ENCODE data around the gene GCNT1.
"Not testable (repeated sequence)": the region's sequence is repeated elsewhere in the genome, so short reads cannot be mapped to it uniquely, and the experiment has no call there.

GCNT1 gene

DNA sequence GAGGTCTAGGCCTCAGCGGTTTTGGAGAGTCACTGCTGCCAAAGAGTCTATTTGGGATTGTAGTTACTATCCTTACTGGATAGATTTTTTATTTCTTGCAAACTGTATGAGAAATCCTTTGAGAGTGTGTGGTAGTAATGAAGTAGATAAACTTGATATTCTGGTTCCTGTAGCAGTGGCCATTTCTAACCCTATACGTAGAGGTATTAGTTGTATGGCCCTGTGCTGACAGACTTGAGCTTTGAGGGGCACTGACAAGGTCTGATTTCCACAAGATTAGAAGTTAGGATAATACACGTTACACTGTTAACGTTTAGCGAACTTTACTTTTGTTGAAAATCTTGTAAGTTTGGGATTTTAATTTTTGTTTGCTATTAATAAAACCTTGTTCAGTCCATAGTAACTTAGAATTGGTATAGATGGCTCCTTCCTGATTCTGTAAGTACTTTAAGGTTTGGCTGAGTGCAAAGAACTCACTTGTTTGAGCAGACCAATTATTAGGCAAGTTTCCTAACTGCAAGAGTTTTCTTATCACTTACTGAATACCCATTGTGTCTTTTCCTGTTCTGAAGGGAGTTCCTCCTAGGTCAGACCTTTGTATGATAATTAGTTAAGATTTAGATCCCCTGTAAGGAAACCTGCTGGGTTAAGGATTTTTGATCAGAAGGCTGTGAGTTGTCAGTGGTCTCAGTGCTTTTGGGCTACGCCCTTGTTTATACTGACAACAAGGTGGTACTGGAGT lies 31.4 kb downstream of the GCNT1 start:
- Histone ChIP-seq H2AK5ac (ENCODE audit: low read length) (no peak overlapping the region), H3K4me2 (ENCODE audit: low read length) (no peak overlapping the region), H3K36me3 (ENCODE audit: control insufficient read depth in 1 of 2, insufficient read depth in 2 of 2, low read length in 2 of 2) (no peaks in the 10 kb centered on the region), H3K27ac (ENCODE audit: low read depth, low read length) (no peak overlapping the region), H2BK120ac (ENCODE audit: insufficient read depth, low read length, poor library complexity) (no peak overlapping the region), H3K4me3 (ENCODE audit: low read depth, low read length) (no peak overlapping the region), H2BK12ac (ENCODE audit: low read length) (no peak overlapping the region), H3K79me1 (ENCODE audit: low read length) (no peaks in the 10 kb centered on the region), H3K79me2 (ENCODE audit: control insufficient read depth, insufficient read depth, low read length, poor library complexity) (no peaks in the 10 kb centered on the region), H2AFZ (ENCODE audit: insufficient read depth, low read length, poor library complexity) (no peak overlapping the region), H3K23ac (ENCODE audit: low read length) (no peak overlapping the region), H3K9me3 (ENCODE audit: insufficient read depth, low read depth, low read length) (no peaks in the 10 kb centered on the region), H3K18ac (ENCODE audit: low read length) (no peak overlapping the region), H4K12ac (ENCODE audit: low read depth, low read length) (no peak overlapping the region), H3K27me3 (ENCODE audit: insufficient read depth, low read length) (no peaks in the 10 kb centered on the region), H2BK5ac (ENCODE audit: low read depth, low read length, poor library complexity) (no peak overlapping the region), H3K4me1 (ENCODE audit: control insufficient read depth in 1 of 2, insufficient read depth in 2 of 2, low read length in 2 of 2) (no peaks in the 10 kb centered on the region), H3K9ac (ENCODE audit: low read length) (no peak overlapping the region), H3K4ac (ENCODE audit: low read depth, low read length) (no peak overlapping the region), H4K91ac (ENCODE audit: low read depth, low read length) (no peak overlapping the region), H4K8ac (ENCODE audit: low read depth, low read length) (no peak overlapping the region), H3K14ac (ENCODE audit: low read length) (no peak overlapping the region)
- DNase-seq = peak in 1 of 2 donors; percentile 50
- WGBS (ENCODE audit: extremely low coverage, insufficient coverage, insufficient read length) = no CpG with 5 or more reads among the region's 6 CpGs

DNA sequence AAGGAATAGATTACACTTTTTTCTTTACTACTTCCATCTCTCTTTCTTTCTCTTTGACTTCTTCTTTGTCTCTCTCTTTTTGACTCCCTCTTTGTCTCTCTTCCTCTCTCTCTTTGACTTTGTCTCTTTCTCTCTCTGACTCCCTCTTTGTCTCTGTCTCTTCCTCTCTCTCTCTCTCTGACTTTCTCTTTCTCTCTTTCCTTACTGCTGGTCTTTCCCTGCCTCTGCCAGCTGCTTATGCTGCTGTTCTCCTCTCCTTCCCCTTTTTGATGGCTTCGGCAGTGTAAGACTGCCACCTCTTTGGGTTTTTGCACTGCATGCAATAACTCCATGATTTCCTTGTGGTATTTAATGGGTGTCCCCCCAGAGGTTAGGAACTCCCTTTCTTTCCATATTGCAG lies 32.1 kb downstream of the GCNT1 start:
- H3K79me1 ChIP-seq (ENCODE audit: low read length); H3K23ac ChIP-seq (ENCODE audit: low read length); H3K27ac ChIP-seq (ENCODE audit: low read depth, low read length); H3K4me2 ChIP-seq (ENCODE audit: low read length); H2AK5ac ChIP-seq (ENCODE audit: low read length); H2BK120ac ChIP-seq (ENCODE audit: insufficient read depth, low read length, poor library complexity); H2BK12ac ChIP-seq (ENCODE audit: low read length); H3K18ac ChIP-seq (ENCODE audit: low read length); H3K27me3 ChIP-seq (ENCODE audit: insufficient read depth, low read length); H3K14ac ChIP-seq (ENCODE audit: low read length); H3K79me2 ChIP-seq (ENCODE audit: control insufficient read depth, insufficient read depth, low read length, poor library complexity); H3K4me3 ChIP-seq (ENCODE audit: low read depth, low read length); H3K9me3 ChIP-seq (ENCODE audit: insufficient read depth, low read depth, low read length); DNase-seq; H4K8ac ChIP-seq (ENCODE audit: low read depth, low read length); H4K91ac ChIP-seq (ENCODE audit: low read depth, low read length); H3K4me1 ChIP-seq (ENCODE audit: control insufficient read depth in 1 of 2, insufficient read depth in 2 of 2, low read length in 2 of 2); H3K36me3 ChIP-seq (ENCODE audit: control insufficient read depth in 1 of 2, insufficient read depth in 2 of 2, low read length in 2 of 2); H3K4ac ChIP-seq (ENCODE audit: low read depth, low read length); H2AFZ ChIP-seq (ENCODE audit: insufficient read depth, low read length, poor library complexity); H2BK5ac ChIP-seq (ENCODE audit: low read depth, low read length, poor library complexity); H3K9ac ChIP-seq (ENCODE audit: low read length); H4K12ac ChIP-seq (ENCODE audit: low read depth, low read length): not testable (repeated sequence)
- no CpG with 5 or more reads among the region's 1 CpG for WGBS (ENCODE audit: extremely low coverage, insufficient coverage, insufficient read length)

DNA sequence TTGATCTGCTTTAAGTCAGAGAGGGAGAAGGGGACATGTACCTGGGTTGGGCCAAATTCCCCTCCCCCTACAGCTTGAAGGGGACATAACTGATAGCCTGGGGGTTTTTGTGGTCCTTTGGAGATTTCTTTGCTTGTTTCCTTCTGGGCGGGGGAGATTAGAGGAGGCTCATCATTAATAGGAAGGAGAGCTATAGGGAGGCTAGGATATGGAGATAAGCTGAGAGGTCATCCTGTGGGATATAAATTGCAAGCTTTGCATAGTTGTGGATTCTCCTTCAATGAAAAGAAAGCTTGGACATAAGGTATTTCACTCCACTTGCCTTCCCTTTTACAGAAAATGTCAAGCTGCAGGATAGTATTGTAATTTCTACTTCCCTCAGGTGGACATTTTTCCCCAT lies 34.5 kb downstream of the GCNT1 start:
- not testable (repeated sequence) for H3K9me3 ChIP-seq (ENCODE audit: insufficient read depth, low read depth, low read length); H3K4me2 ChIP-seq (ENCODE audit: low read length); H3K79me2 ChIP-seq (ENCODE audit: control insufficient read depth, insufficient read depth, low read length, poor library complexity); H3K79me1 ChIP-seq (ENCODE audit: low read length); H3K18ac ChIP-seq (ENCODE audit: low read length); H4K8ac ChIP-seq (ENCODE audit: low read depth, low read length); H2BK12ac ChIP-seq (ENCODE audit: low read length); H3K36me3 ChIP-seq (ENCODE audit: control insufficient read depth in 1 of 2, insufficient read depth in 2 of 2, low read length in 2 of 2); H3K9ac ChIP-seq (ENCODE audit: low read length); H2AFZ ChIP-seq (ENCODE audit: insufficient read depth, low read length, poor library complexity); H4K12ac ChIP-seq (ENCODE audit: low read depth, low read length); H3K27me3 ChIP-seq (ENCODE audit: insufficient read depth, low read length); H3K4ac ChIP-seq (ENCODE audit: low read depth, low read length); H3K23ac ChIP-seq (ENCODE audit: low read length); DNase-seq; H4K91ac ChIP-seq (ENCODE audit: low read depth, low read length); H3K4me3 ChIP-seq (ENCODE audit: low read depth, low read length); H2BK5ac ChIP-seq (ENCODE audit: low read depth, low read length, poor library complexity); H2BK120ac ChIP-seq (ENCODE audit: insufficient read depth, low read length, poor library complexity); H3K27ac ChIP-seq (ENCODE audit: low read depth, low read length); H3K4me1 ChIP-seq (ENCODE audit: control insufficient read depth in 1 of 2, insufficient read depth in 2 of 2, low read length in 2 of 2); H2AK5ac ChIP-seq (ENCODE audit: low read length); H3K14ac ChIP-seq (ENCODE audit: low read length)
- no CpG with 5 or more reads among the region's 1 CpG for WGBS (ENCODE audit: extremely low coverage, insufficient coverage, insufficient read length)

DNA sequence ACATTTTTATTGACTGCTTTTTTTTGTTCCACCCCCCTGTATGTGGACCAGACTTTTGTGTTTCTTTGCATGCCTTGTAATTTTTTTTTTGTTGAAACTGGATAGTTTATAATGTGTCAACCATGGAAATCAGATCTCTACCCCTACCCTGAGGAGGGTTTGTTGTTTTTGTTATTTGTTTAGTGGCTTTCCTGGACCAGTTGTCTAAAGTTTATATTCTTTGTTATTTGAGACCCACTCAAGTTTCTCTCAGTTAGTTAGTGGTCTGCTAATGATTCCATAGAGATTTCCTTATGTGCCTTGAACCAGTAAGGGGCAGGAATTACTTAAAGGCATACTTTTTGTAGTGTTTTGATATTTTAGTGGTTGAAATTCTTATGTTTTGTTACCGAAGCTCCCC lies 41.1 kb downstream of the GCNT1 start:
- no peak overlapping the region for H3K18ac ChIP-seq (ENCODE audit: low read length)
- H3K23ac ChIP-seq (ENCODE audit: low read length) = no peak overlapping the region
- no peak overlapping the region for H3K4me2 ChIP-seq (ENCODE audit: low read length)
- no peaks in the 10 kb centered on the region for H3K79me1 ChIP-seq (ENCODE audit: low read length)
- no peak overlapping the region for H3K4me3 ChIP-seq (ENCODE audit: low read depth, low read length)
- WGBS (ENCODE audit: extremely low coverage, insufficient coverage, insufficient read length) = no CpG with 5 or more reads among the region's 1 CpG
- H4K8ac ChIP-seq (ENCODE audit: low read depth, low read length) = no peak overlapping the region
- H3K4me1 ChIP-seq (ENCODE audit: control insufficient read depth in 1 of 2, insufficient read depth in 2 of 2, low read length in 2 of 2) = no peaks in the 10 kb centered on the region
- H3K9me3 ChIP-seq (ENCODE audit: insufficient read depth, low read depth, low read length) = no peaks in the 10 kb centered on the region
- no peak overlapping the region for H3K4ac ChIP-seq (ENCODE audit: low read depth, low read length)
- H2AK5ac ChIP-seq (ENCODE audit: low read length) = no peak overlapping the region
- no peak for DNase-seq
- H2BK5ac ChIP-seq (ENCODE audit: low read depth, low read length, poor library complexity) = no peak overlapping the region
- no peaks in the 10 kb centered on the region for H3K27me3 ChIP-seq (ENCODE audit: insufficient read depth, low read length)
- H2BK120ac ChIP-seq (ENCODE audit: insufficient read depth, low read length, poor library complexity) = no peak overlapping the region
- H3K14ac ChIP-seq (ENCODE audit: low read length) = no peak overlapping the region
- H4K91ac ChIP-seq (ENCODE audit: low read depth, low read length) = no peak overlapping the region
- H2AFZ ChIP-seq (ENCODE audit: insufficient read depth, low read length, poor library complexity) = no peak overlapping the region
- H4K12ac ChIP-seq (ENCODE audit: low read depth, low read length) = no peak overlapping the region
- H2BK12ac ChIP-seq (ENCODE audit: low read length) = no peak overlapping the region
- no peaks in the 10 kb centered on the region for H3K79me2 ChIP-seq (ENCODE audit: control insufficient read depth, insufficient read depth, low read length, poor library complexity)
- no peak overlapping the region for H3K27ac ChIP-seq (ENCODE audit: low read depth, low read length)
- H3K9ac ChIP-seq (ENCODE audit: low read length) = no peak overlapping the region
- peaks cover 2 to 3% of the 10 kb centered on the region in 2 experiments for H3K36me3 ChIP-seq (ENCODE audit: control insufficient read depth in 1 of 2, insufficient read depth in 2 of 2, low read length in 2 of 2)
